Neutrophil (primary cell): ENCODE data around the gene ERBB2.
"Not testable (repeated sequence)": the region's sequence is repeated elsewhere in the genome, so short reads cannot be mapped to it uniquely, and the experiment has no call there.

Experiments
- H3K27ac ChIP-seq: fragments of 200-600 bp; sonication (generic); 2 replicates; pipeline ENCODE4 v1.5.1; 2016; ENCODE audit warnings: mild to moderate bottlenecking, moderate library complexity
- H3K27me3 ChIP-seq: fragments of 200-600 bp; sonication (generic); 2 replicates; pipeline ENCODE4 v1.6.0; 2016; ENCODE audit warnings: mild to moderate bottlenecking
- H3K36me3 ChIP-seq: fragments of 200-600 bp; sonication (generic); 2 replicates; pipeline ENCODE4 v1.5.1; 2017
- H3K4me1 ChIP-seq, 2 experiments: fragments of 200-600 bp in 1 of 2; sonication (generic) in 1 of 2; 1 replicate in 1 of 2; 2 replicates in 1 of 2; pipeline versions ENCODE4 v1.5.1 to v1.6.1; 2013 to 2016; ENCODE audit warnings: low read depth in 1 of 2, low read length in 1 of 2, mild to moderate bottlenecking in 1 of 2, moderate library complexity in 1 of 2; ENCODE audit not compliant: control insufficient read depth in 1 of 2, insufficient read depth in 1 of 2
- H3K4me3 ChIP-seq, 2 experiments: fragments of 200-600 bp in 1 of 2; sonication (generic) in 1 of 2; 1 replicate in 1 of 2; 2 replicates in 1 of 2; pipeline ENCODE4 v1.5.1; 2013 to 2016; ENCODE audit warnings: low read depth in 1 of 2, low read length in 1 of 2, mild to moderate bottlenecking in 1 of 2, moderate library complexity in 1 of 2
- H3K9me3 ChIP-seq: fragments of 200-600 bp; sonication (generic); 2 replicates; pipeline ENCODE4 v1.5.1; 2016
- CTCF ChIP-seq: fragments of 200-600 bp; sonication (generic); IDR thresholded peaks from 2 replicates; pipeline ENCODE4 v1.5.1; 2016; ENCODE audit warnings: antibody characterized with exemption

ERBB2 gene

GRCh38 chr17:39746145-39746461 is 46.2 kb downstream of the ERBB2 start:
- H3K27ac ChIP-seq = no peak overlapping the region
- H3K9me3 ChIP-seq = no peaks in the 10 kb centered on the region

GRCh38 chr17:39747745-39748144 is 47.9 kb downstream of the ERBB2 start:
- H3K9me3 ChIP-seq = no peaks in the 10 kb centered on the region
- H3K4me3 ChIP-seq = no peak overlapping the region
- H3K27ac ChIP-seq = no peak overlapping the region
- peaks cover 70% of the 10 kb centered on the region for H3K27me3 ChIP-seq
- no peaks in the 10 kb centered on the region for H3K36me3 ChIP-seq
- H3K4me1 ChIP-seq = no peaks in the 10 kb centered on the region
- TF ChIP-seq CTCF = no peak

More at GRCh38 chr17:39746145-39746461, 46.2 kb downstream of the ERBB2 start:
- Histone ChIP-seq H3K27me3 (peaks cover 73% of the 10 kb centered on the region), H3K36me3 (no peaks in the 10 kb centered on the region), H3K4me1 (no peaks in the 10 kb centered on the region), H3K4me3 (no peak overlapping the region)
- no peak for TF ChIP-seq CTCF

- H3K27me3 ChIP-seq = peaks cover 66% of the 10 kb centered on the region
- H3K4me1 ChIP-seq, H3K36me3 ChIP-seq, H3K9me3 ChIP-seq, H3K4me3 ChIP-seq, H3K27ac ChIP-seq: not testable (repeated sequence)
Observed at GRCh38 chr17:39748444-39749034, 48.7 kb downstream of the ERBB2 start.

GRCh38 chr17:39750131-39751015 is 50.5 kb downstream of the ERBB2 start:
- Histone ChIP-seq H3K36me3 (no peaks in the 10 kb centered on the region), H3K27me3 (peaks cover 56% of the 10 kb centered on the region)
- TF ChIP-seq CTCF = no peak

GRCh38 chr17:39751016-39751543 is 51.2 kb downstream of the ERBB2 start:
- H3K36me3 ChIP-seq = no peaks in the 10 kb centered on the region
- H3K4me1 ChIP-seq = peaks cover 14 to 18% of the 10 kb centered on the region in 2 experiments
- no peaks in the 10 kb centered on the region for H3K9me3 ChIP-seq
- no peak overlapping the region for H3K4me3 ChIP-seq
- no peak overlapping the region for H3K27ac ChIP-seq
- TF ChIP-seq CTCF = no peak
- peaks cover 63% of the 10 kb centered on the region for H3K27me3 ChIP-seq

More at GRCh38 chr17:39750131-39751015, 50.5 kb downstream of the ERBB2 start:
- no peak overlapping the region for H3K27ac ChIP-seq
- peaks cover 14 to 18% of the 10 kb centered on the region in 2 experiments for H3K4me1 ChIP-seq
- H3K9me3 ChIP-seq = no peaks in the 10 kb centered on the region
- no peak overlapping the region for H3K4me3 ChIP-seq

GRCh38 chr17:39751637-39752036 is 51.8 kb downstream of the ERBB2 start:
- H3K4me1 ChIP-seq = peaks cover 14 to 18% of the 10 kb centered on the region in 2 experiments
- no peak overlapping the region for H3K4me3 ChIP-seq
- H3K27me3 ChIP-seq = peaks cover 68% of the 10 kb centered on the region
- no peak for TF ChIP-seq CTCF
- H3K27ac ChIP-seq = no peak overlapping the region
- no peaks in the 10 kb centered on the region for H3K36me3 ChIP-seq
- H3K9me3 ChIP-seq = no peaks in the 10 kb centered on the region
